Left ventricle myocardium inferior (tissue), 1 donor: ENCODE data around the gene SERGEF. TPM values are rescaled to one million over a fixed set of nuclear protein-coding genes. Genes with fewer than 3 reads are reported as not detected.

Experiments used
- DNase-seq: peaks from one replicate; pipeline ENCODE4 v3.0.0-alpha.2; 2020
- H3K27ac ChIP-seq: fragments of 200-600 bp; replicated peaks from 2 replicates; pipeline ENCODE4 v1.8.0; 2021
- H3K27me3 ChIP-seq: fragments of 200-600 bp; 2 replicates; pipeline ENCODE4 v1.8.0; 2021; ENCODE audit warnings: low read depth
- H3K36me3 ChIP-seq: fragments of 200-600 bp; 2 replicates; pipeline ENCODE4 v1.8.0; 2021
- H3K4me1 ChIP-seq: fragments of 200-600 bp; 2 replicates; pipeline ENCODE4 v1.8.0; 2021
- H3K4me3 ChIP-seq: fragments of 200-600 bp; 2 replicates; pipeline ENCODE4 v1.8.0; 2021; ENCODE audit warnings: mild to moderate bottlenecking, moderate library complexity
- H3K9me3 ChIP-seq: fragments of 200-600 bp; replicated peaks from 2 replicates; pipeline ENCODE4 v1.8.0; 2021
- CTCF ChIP-seq: fragments of 200-600 bp; IDR thresholded peaks from 2 replicates; pipeline ENCODE4 v1.8.0; 2021; ENCODE audit warnings: antibody characterized with exemption, mild to moderate bottlenecking, borderline replicate concordance
- intact Hi-C: fragments of 100-400 bp; cut with micrococcal nuclease; formaldehyde crosslinking; loops from one replicate; pipeline ENCODE4 v1.11.0; 2022
- total RNA-seq: library from RNA; stranded (reverse); fragmentation: NEBNext Ultra II Directional; extraction: Animal tissue kit (Norgen Biotek cat#: 25700); gene quantifications from one replicate; pipeline ENCODE4 v1.2.1, GENCODE V29; 2021
- donor health status: DM: no; HTN: yes; CAD: no; lungs with severe emphysema.

Gene SERGEF
- total RNA-seq, 1 donor from 2014 or later, result 13.1 TPM

DNA sequence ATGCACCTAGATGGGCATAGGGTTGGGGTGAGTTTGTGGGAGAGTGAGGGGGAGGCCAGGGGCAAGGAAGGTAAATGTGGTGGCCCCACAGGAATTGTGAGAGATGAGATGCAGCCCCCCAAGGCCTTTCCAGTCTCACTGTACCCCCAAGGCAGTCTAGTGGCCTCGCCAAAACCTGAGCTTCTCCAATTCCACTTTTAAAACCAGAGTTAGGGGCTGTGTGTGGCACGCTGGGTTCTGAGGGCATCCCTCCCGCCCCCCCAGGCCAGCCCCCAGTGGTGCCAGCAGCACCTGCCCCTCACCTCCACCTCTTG lies 237.9 kb downstream of the SERGEF start:
- Histone ChIP-seq H3K4me3 (no peak overlapping the region), H3K9me3 (no peaks in the 10 kb centered on the region), H3K27me3 (no peaks in the 10 kb centered on the region), H3K27ac (no peak overlapping the region), H3K36me3 (no peaks in the 10 kb centered on the region), H3K4me1 (no peaks in the 10 kb centered on the region)
- no peak for TF ChIP-seq CTCF
- no peak for DNase-seq
- intact Hi-C loops, result no loop called here

GRCh38 chr11:17774232-17775034 lies 238.4 kb downstream of the SERGEF start:
- no peak for TF ChIP-seq CTCF
- H3K4me3 ChIP-seq, result no peak overlapping the region
- no peaks in the 10 kb centered on the region for H3K4me1 ChIP-seq
- H3K27ac ChIP-seq, result no peak overlapping the region
- H3K9me3 ChIP-seq, result no peaks in the 10 kb centered on the region
- no peaks in the 10 kb centered on the region for H3K36me3 ChIP-seq
- intact Hi-C loops, result no loop called here
- DNase-seq, result no peak
- H3K27me3 ChIP-seq, result no peaks in the 10 kb centered on the region

- Histone ChIP-seq H3K27me3 (no peaks in the 10 kb centered on the region), H3K4me1 (no peaks in the 10 kb centered on the region), H3K36me3 (no peaks in the 10 kb centered on the region), H3K4me3 (no peak overlapping the region), H3K27ac (no peak overlapping the region), H3K9me3 (no peaks in the 10 kb centered on the region)
- intact Hi-C loops, result no loop called here
- TF ChIP-seq CTCF, result no peak
- DNase-seq, result no peak
Observed at GRCh38 chr11:17773674-17774073, 239.2 kb downstream of the SERGEF start.

DNA sequence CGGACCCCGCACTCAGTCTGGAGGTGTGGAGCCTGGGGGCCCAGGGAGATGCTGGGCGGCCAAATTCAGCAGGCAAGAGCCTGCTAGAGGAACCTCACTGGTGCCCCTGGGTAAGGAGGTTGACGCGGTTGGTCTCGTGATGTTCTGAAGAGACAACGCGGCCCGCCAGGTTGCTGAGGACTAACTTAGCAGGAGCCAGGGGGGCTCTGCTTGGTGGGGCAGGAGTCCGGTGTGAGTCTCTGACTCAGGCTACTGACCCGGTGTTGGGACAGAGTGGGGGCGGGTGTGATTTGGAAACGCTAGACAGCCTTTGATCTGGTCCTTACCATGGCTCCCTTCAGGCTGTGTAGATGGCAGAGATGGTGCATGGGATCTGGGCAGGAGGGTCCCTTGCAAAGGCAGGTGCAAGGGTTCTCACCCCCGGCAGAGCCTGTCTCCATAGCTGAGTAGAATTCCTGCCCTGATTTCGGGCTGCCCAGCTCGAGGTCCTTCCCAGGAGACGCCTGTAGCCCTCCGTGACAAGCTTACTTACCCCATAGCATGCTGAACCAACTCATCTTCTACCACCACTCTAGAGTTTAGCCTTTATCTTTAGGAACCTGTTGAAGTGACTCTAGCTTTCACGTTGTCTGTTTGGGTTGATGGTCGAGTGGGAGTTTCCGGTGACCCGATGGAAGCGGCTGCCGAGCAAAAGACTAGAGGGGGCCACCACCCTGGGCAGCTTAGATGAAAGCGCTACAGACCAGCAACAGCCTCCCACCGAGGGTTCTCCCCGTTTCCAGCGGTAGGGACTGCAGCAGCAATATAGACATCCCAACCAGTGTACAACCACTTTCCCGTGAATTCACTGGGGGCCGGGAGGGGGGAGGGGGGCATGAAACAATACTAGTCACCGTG lies 239.9 kb downstream of the SERGEF start:
- Histone ChIP-seq H3K4me1 (no peaks in the 10 kb centered on the region), H3K9me3 (no peaks in the 10 kb centered on the region), H3K27ac (no peak overlapping the region), H3K27me3 (no peaks in the 10 kb centered on the region), H3K4me3 (no peak overlapping the region), H3K36me3 (no peaks in the 10 kb centered on the region)
- no peak for TF ChIP-seq CTCF
- no peak for DNase-seq
- intact Hi-C loops, result no loop called here

DNA sequence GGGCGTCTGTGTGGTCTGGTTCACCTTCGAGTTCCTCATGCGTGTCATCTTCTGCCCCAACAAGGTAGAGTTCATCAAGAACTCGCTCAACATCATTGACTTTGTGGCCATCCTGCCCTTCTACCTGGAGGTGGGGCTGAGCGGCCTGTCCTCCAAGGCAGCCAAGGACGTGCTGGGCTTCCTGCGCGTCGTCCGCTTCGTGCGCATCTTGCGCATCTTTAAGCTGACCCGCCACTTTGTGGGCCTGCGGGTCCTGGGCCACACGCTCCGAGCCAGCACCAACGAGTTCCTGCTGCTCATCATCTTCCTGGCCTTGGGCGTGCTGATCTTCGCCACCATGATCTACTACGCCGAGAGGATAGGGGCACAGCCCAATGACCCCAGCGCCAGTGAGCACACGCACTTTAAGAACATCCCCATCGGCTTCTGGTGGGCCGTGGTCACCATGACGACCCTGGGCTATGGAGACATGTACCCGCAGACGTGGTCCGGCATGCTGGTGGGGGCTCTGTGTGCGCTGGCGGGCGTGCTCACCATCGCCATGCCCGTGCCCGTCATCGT lies 240.9 kb downstream of the SERGEF start:
- DNase-seq, result no peak
- TF ChIP-seq CTCF, result no peak
- Histone ChIP-seq H3K9me3 (no peaks in the 10 kb centered on the region), H3K4me1 (no peaks in the 10 kb centered on the region), H3K4me3 (no peak overlapping the region), H3K36me3 (no peaks in the 10 kb centered on the region), H3K27me3 (no peaks in the 10 kb centered on the region), H3K27ac (no peak overlapping the region)
- intact Hi-C loops, result no loop called here
